HG03558 (cell line): Measurements from ENCODE around the gene BACH2.
"Not testable (repeated sequence)": the region's sequence is repeated elsewhere in the genome, so short reads cannot be mapped to it uniquely, and the experiment has no call there.

Source experiments
- ATAC-seq: cut with Tn5 transposase; IDR thresholded peaks from one replicate; pipeline ENCODE4 v1.9.1; 2021; ENCODE audit warnings: moderate number of reproducible peaks; ENCODE audit not compliant: unreplicated experiment; ENCODE audit errors: extremely low read depth

BACH2 gene

GRCh38 chr6:90082847-90083246 lies 213.8 kb downstream of the BACH2 start:
- ATAC-seq = no peak

- ATAC-seq = peak; percentile 46
Measured at GRCh38 chr6:90080876-90081481, 215.7 kb downstream of the BACH2 start.

- ATAC-seq = no peak
Measured at GRCh38 chr6:90079560-90080490, 216.8 kb downstream of the BACH2 start.

GRCh38 chr6:90078513-90079289 lies 217.9 kb downstream of the BACH2 start:
- no peak for ATAC-seq

- ATAC-seq = no peak
Measured at GRCh38 chr6:90076511-90077415, 219.9 kb downstream of the BACH2 start.

GRCh38 chr6:90074161-90074850 lies 222.3 kb downstream of the BACH2 start:
- no peak for ATAC-seq

GRCh38 chr6:90072935-90073464 lies 223.6 kb downstream of the BACH2 start:
- no peak for ATAC-seq

- ATAC-seq = no peak
Measured at GRCh38 chr6:90072501-90072900, 224.1 kb downstream of the BACH2 start.

GRCh38 chr6:90068703-90069523 lies 227.7 kb downstream of the BACH2 start:
- ATAC-seq = no peak

GRCh38 chr6:90068264-90068663 lies 228.4 kb downstream of the BACH2 start:
- ATAC-seq = no peak

GRCh38 chr6:90066697-90067096 lies 229.9 kb downstream of the BACH2 start:
- ATAC-seq = no peak

- no peak for ATAC-seq
Measured at GRCh38 chr6:90065173-90065572, 231.5 kb downstream of the BACH2 start.

- no peak for ATAC-seq
Measured at GRCh38 chr6:90062667-90063066, 234.0 kb downstream of the BACH2 start.

- ATAC-seq = no peak
Measured at GRCh38 chr6:90062051-90062450, 234.6 kb downstream of the BACH2 start.

- ATAC-seq = not testable (repeated sequence)
Measured at GRCh38 chr6:90059178-90059577, 237.5 kb downstream of the BACH2 start.

- ATAC-seq = not testable (repeated sequence)
Measured at GRCh38 chr6:90055924-90056323, 240.7 kb downstream of the BACH2 start.

GRCh38 chr6:90054193-90054592 lies 242.4 kb downstream of the BACH2 start:
- not testable (repeated sequence) for ATAC-seq

GRCh38 chr6:90053614-90054013 lies 243.0 kb downstream of the BACH2 start:
- no peak for ATAC-seq
